Measurements from ENCODE around the gene TGM2.

The TGM2 gene

GRCh38 chr20:38195521-38195920 lies 30.5 kb upstream of the TGM2 start:
- Histone ChIP-seq H3K27me3 (ENCODE audit: insufficient read depth, low read length) (no peaks in the 10 kb centered on the region), H3K9ac (ENCODE audit: low read length) (no peak overlapping the region), H3K9me3 (ENCODE audit: insufficient read depth, low read depth, low read length) (no peaks in the 10 kb centered on the region), H4K8ac (ENCODE audit: low read depth, low read length) (no peak overlapping the region), H3K4me1 (ENCODE audit: control insufficient read depth in 1 of 2, insufficient read depth in 2 of 2, low read length in 2 of 2) (peaks cover 26 to 35% of the 10 kb centered on the region in 2 experiments), H2BK5ac (ENCODE audit: low read depth, low read length, poor library complexity) (no peak overlapping the region), H3K4me3 (ENCODE audit: low read depth, low read length) (no peak overlapping the region), H3K18ac (ENCODE audit: low read length) (no peak overlapping the region), H3K79me2 (ENCODE audit: control insufficient read depth, insufficient read depth, low read length, poor library complexity) (no peaks in the 10 kb centered on the region), H4K91ac (ENCODE audit: low read depth, low read length) (no peak overlapping the region), H2BK120ac (ENCODE audit: insufficient read depth, low read length, poor library complexity) (no peak overlapping the region), H3K79me1 (ENCODE audit: low read length) (peaks cover 40% of the 10 kb centered on the region), H2BK12ac (ENCODE audit: low read length) (no peak overlapping the region), H3K4ac (ENCODE audit: low read depth, low read length) (no peak overlapping the region), H3K23ac (ENCODE audit: low read length) (no peak overlapping the region), H3K36me3 (ENCODE audit: control insufficient read depth in 1 of 2, insufficient read depth in 2 of 2, low read length in 2 of 2) (no peaks in the 10 kb centered on the region), H4K12ac (ENCODE audit: low read depth, low read length) (no peak overlapping the region), H2AFZ (ENCODE audit: insufficient read depth, low read length, poor library complexity) (no peak overlapping the region), H3K27ac (ENCODE audit: low read depth, low read length) (no peak overlapping the region), H3K4me2 (ENCODE audit: low read length) (no peak overlapping the region), H3K14ac (ENCODE audit: low read length) (no peak overlapping the region), H2AK5ac (ENCODE audit: low read length) (no peak overlapping the region)
- no CpG with 5 or more reads among the region's 7 CpGs for WGBS (ENCODE audit: extremely low coverage, insufficient coverage, insufficient read length)
- DNase-seq, result no peak

GRCh38 chr20:38194971-38195504 lies 30.0 kb upstream of the TGM2 start:
- H3K9me3 ChIP-seq (ENCODE audit: insufficient read depth, low read depth, low read length), result no peaks in the 10 kb centered on the region
- H2AFZ ChIP-seq (ENCODE audit: insufficient read depth, low read length, poor library complexity), result no peak overlapping the region
- H4K12ac ChIP-seq (ENCODE audit: low read depth, low read length), result no peak overlapping the region
- H3K4me1 ChIP-seq (ENCODE audit: control insufficient read depth in 1 of 2, insufficient read depth in 2 of 2, low read length in 2 of 2), result peaks cover 26 to 34% of the 10 kb centered on the region in 2 experiments
- no CpG with 5 or more reads among the region's 5 CpGs for WGBS (ENCODE audit: extremely low coverage, insufficient coverage, insufficient read length)
- H3K18ac ChIP-seq (ENCODE audit: low read length), result no peak overlapping the region
- no peak overlapping the region for H3K27ac ChIP-seq (ENCODE audit: low read depth, low read length)
- H3K23ac ChIP-seq (ENCODE audit: low read length), result no peak overlapping the region
- H3K27me3 ChIP-seq (ENCODE audit: insufficient read depth, low read length), result no peaks in the 10 kb centered on the region
- H3K4me2 ChIP-seq (ENCODE audit: low read length), result no peak overlapping the region
- H3K4me3 ChIP-seq (ENCODE audit: low read depth, low read length), result no peak overlapping the region
- no peak overlapping the region for H2AK5ac ChIP-seq (ENCODE audit: low read length)
- H3K36me3 ChIP-seq (ENCODE audit: control insufficient read depth in 1 of 2, insufficient read depth in 2 of 2, low read length in 2 of 2), result no peaks in the 10 kb centered on the region
- H2BK12ac ChIP-seq (ENCODE audit: low read length), result no peak overlapping the region
- no peak overlapping the region for H3K9ac ChIP-seq (ENCODE audit: low read length)
- H4K8ac ChIP-seq (ENCODE audit: low read depth, low read length), result no peak overlapping the region
- no peak overlapping the region for H3K14ac ChIP-seq (ENCODE audit: low read length)
- no peak overlapping the region for H2BK120ac ChIP-seq (ENCODE audit: insufficient read depth, low read length, poor library complexity)
- peaks cover 39% of the 10 kb centered on the region for H3K79me1 ChIP-seq (ENCODE audit: low read length)
- H4K91ac ChIP-seq (ENCODE audit: low read depth, low read length), result no peak overlapping the region
- no peak overlapping the region for H3K4ac ChIP-seq (ENCODE audit: low read depth, low read length)
- DNase-seq, result no peak
- no peaks in the 10 kb centered on the region for H3K79me2 ChIP-seq (ENCODE audit: control insufficient read depth, insufficient read depth, low read length, poor library complexity)
- no peak overlapping the region for H2BK5ac ChIP-seq (ENCODE audit: low read depth, low read length, poor library complexity)

- Histone ChIP-seq H2BK120ac (ENCODE audit: insufficient read depth, low read length, poor library complexity) (no peak overlapping the region), H4K91ac (ENCODE audit: low read depth, low read length) (no peak overlapping the region), H2AFZ (ENCODE audit: insufficient read depth, low read length, poor library complexity) (no peak overlapping the region), H3K79me2 (ENCODE audit: control insufficient read depth, insufficient read depth, low read length, poor library complexity) (no peaks in the 10 kb centered on the region), H3K27me3 (ENCODE audit: insufficient read depth, low read length) (no peaks in the 10 kb centered on the region), H3K4me1 (ENCODE audit: control insufficient read depth in 1 of 2, insufficient read depth in 2 of 2, low read length in 2 of 2) (peaks cover 19 to 30% of the 10 kb centered on the region in 2 experiments), H2BK12ac (ENCODE audit: low read length) (peak overlapping the region; percentile 12), H3K9me3 (ENCODE audit: insufficient read depth, low read depth, low read length) (no peaks in the 10 kb centered on the region), H3K4me2 (ENCODE audit: low read length) (no peak overlapping the region), H2AK5ac (ENCODE audit: low read length) (peak overlapping the region; percentile 73), H3K9ac (ENCODE audit: low read length) (no peak overlapping the region), H3K36me3 (ENCODE audit: control insufficient read depth in 1 of 2, insufficient read depth in 2 of 2, low read length in 2 of 2) (no peaks in the 10 kb centered on the region), H3K79me1 (ENCODE audit: low read length) (peaks cover 29% of the 10 kb centered on the region), H3K4me3 (ENCODE audit: low read depth, low read length) (no peak overlapping the region), H2BK5ac (ENCODE audit: low read depth, low read length, poor library complexity) (no peak overlapping the region), H3K23ac (ENCODE audit: low read length) (no peak overlapping the region), H3K18ac (ENCODE audit: low read length) (no peak overlapping the region), H4K12ac (ENCODE audit: low read depth, low read length) (no peak overlapping the region), H4K8ac (ENCODE audit: low read depth, low read length) (no peak overlapping the region), H3K14ac (ENCODE audit: low read length) (no peak overlapping the region), H3K27ac (ENCODE audit: low read depth, low read length) (no peak overlapping the region), H3K4ac (ENCODE audit: low read depth, low read length) (no peak overlapping the region)
- WGBS (ENCODE audit: extremely low coverage, insufficient coverage, insufficient read length), result no CpG with 5 or more reads among the region's 4 CpGs
- DNase-seq, result no peak
Observed at GRCh38 chr20:38193586-38194105, 28.6 kb upstream of the TGM2 start.

GRCh38 chr20:38192323-38192885 lies 27.3 kb upstream of the TGM2 start:
- Histone ChIP-seq H3K27ac (ENCODE audit: low read depth, low read length) (no peak overlapping the region), H2BK5ac (ENCODE audit: low read depth, low read length, poor library complexity) (no peak overlapping the region), H3K9ac (ENCODE audit: low read length) (no peak overlapping the region), H4K12ac (ENCODE audit: low read depth, low read length) (no peak overlapping the region), H2AK5ac (ENCODE audit: low read length) (peak overlapping the region; percentile 70), H2BK12ac (ENCODE audit: low read length) (peak overlapping the region; percentile 70), H2BK120ac (ENCODE audit: insufficient read depth, low read length, poor library complexity) (peak overlapping the region; percentile 32), H3K36me3 (ENCODE audit: control insufficient read depth in 1 of 2, insufficient read depth in 2 of 2, low read length in 2 of 2) (no peaks in the 10 kb centered on the region), H3K9me3 (ENCODE audit: insufficient read depth, low read depth, low read length) (no peaks in the 10 kb centered on the region), H3K27me3 (ENCODE audit: insufficient read depth, low read length) (no peaks in the 10 kb centered on the region), H3K4me3 (ENCODE audit: low read depth, low read length) (no peak overlapping the region), H3K79me2 (ENCODE audit: control insufficient read depth, insufficient read depth, low read length, poor library complexity) (no peaks in the 10 kb centered on the region), H3K23ac (ENCODE audit: low read length) (no peak overlapping the region), H4K91ac (ENCODE audit: low read depth, low read length) (peak overlapping the region; percentile 45), H2AFZ (ENCODE audit: insufficient read depth, low read length, poor library complexity) (no peak overlapping the region), H3K4ac (ENCODE audit: low read depth, low read length) (no peak overlapping the region), H3K18ac (ENCODE audit: low read length) (no peak overlapping the region), H3K14ac (ENCODE audit: low read length) (no peak overlapping the region), H3K4me2 (ENCODE audit: low read length) (no peak overlapping the region), H3K4me1 (ENCODE audit: control insufficient read depth in 1 of 2, insufficient read depth in 2 of 2, low read length in 2 of 2) (peaks cover 14 to 27% of the 10 kb centered on the region in 2 experiments), H3K79me1 (ENCODE audit: low read length) (peaks cover 29% of the 10 kb centered on the region), H4K8ac (ENCODE audit: low read depth, low read length) (no peak overlapping the region)
- no CpG with 5 or more reads among the region's 9 CpGs for WGBS (ENCODE audit: extremely low coverage, insufficient coverage, insufficient read length)
- DNase-seq, result no peak

Data from trophoblast cell (in vitro differentiated cells and primary cell).